Measurements from ENCODE around the gene HUNK.
A peak's percentile ranks its signal among the peaks of the same experiment; 100 is the strongest.
"Not testable (repeated sequence)": the region's sequence is repeated elsewhere in the genome, so short reads cannot be mapped to it uniquely, and the experiment has no call there.

HUNK gene

DNA sequence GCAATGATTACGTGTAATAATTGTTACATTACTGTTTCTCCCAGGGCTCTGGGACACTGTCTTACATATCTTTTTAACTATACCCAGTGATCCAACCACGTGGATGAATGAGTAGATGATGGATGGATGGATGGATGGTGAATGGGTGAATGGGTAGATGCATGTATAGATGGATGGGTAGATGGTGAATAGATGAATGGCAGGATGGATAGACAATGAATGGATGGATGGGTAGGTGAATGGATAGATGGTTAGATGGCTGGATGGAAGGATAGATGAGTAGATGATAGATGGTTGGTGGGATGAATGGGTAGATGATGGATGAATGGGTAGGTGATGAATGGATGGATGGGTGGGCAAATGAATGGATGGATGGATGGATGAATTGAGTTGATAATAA is 135.9 kb downstream of the HUNK start:
- DNase-seq: no peak

- no peak for DNase-seq
Measured at GRCh38 chr21:32009263-32009662, 136.4 kb downstream of the HUNK start.

GRCh38 chr21:32015461-32016139 is 142.8 kb downstream of the HUNK start:
- peak; percentile 1 for DNase-seq

- DNase-seq: no peak
Measured at GRCh38 chr21:32018381-32018780, 145.6 kb downstream of the HUNK start.

DNA sequence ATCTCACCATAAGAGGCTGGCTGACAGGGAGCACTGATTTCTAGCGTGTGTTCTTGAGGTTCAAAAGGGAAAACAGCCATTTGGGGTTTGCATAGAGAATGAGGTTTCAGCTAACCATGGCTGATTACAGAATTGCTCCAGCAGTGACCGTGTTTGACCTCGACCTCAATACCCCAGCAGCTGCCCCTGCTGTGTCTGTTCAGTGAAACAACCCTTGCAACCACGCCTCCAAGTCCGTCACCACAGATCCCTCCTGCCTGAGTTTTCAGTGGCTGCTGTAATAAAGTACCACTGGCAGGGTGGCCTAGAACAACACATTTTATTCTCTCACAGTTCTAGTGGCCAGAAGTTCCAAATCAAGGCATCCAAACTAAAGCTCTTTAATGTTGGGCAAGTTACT is 147.7 kb downstream of the HUNK start:
- DNase-seq: no peak

DNA sequence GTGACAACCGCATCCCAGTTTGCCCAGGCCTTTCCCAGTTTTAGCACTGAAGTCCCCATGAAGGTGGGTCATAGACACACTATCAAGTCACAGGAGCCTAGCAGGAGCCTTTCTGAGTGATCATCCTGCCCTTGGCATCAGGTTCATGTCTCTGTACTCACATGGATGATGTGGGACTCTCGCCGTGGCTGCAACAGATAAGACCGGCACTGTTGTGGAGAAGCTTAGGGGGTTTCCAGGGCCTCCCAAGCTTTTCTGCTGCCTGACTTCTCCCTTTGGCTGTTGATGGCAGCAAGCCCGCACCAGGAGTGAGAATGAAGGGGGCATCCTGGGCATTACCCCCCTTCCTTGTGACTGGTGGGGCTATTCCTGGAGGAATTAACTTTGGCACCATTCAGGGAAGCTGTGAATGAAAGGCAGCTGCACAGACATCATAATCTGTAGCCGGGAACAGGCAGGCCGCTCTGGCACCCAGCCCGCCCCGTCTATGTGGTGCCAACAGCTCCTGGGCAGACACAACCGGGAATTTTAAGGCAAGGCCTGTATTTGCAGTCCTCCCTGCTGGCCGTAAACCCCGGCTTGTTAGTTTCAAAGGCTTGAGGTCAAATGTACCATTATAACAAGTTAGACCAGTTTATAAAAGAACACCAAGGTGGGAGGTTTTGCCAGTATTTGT is 148.6 kb downstream of the HUNK start:
- DNase-seq: no peak

DNA sequence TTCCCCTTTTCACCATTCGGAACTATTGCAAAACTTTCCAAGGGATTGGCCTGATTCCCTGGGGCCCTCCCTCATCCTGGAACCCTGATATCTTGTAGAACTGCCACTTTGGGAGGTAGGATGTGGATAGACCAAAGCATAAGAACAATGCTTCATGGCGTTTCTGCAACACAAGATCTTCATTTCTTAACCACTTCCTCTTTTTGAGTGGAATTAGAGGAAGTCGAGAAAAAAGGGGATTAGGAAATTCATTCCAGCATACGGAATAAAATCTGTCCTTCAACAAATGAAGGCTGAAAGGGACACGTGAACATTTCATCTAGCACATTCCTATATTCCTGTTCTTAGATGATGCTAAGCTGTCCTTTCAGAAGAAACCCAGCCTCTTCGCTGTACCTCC is 149.3 kb downstream of the HUNK start:
- no peak for DNase-seq

DNA sequence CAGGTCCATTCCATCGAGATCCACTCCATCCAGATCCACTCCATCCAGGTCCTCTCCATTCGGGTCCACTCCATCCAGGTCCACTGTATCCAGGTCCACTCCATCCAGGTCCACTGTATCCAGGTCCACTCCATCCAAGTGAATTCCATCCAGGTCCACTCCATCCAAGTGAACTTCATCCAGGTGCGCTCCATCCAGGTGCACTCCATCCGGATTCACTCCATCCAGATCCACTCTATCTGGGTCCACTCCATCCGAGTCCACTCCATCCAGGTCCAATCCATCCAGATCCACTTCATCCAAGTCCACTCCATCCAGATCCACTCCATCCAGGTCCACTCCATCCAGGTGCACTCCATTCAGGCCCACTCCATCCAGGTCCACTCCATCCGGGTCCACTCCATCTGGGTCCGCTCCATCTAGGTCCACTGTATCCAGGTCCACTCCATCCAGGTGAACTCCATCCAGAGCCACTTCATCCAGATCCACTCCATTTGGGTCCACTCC is 157.4 kb downstream of the HUNK start:
- no peak for DNase-seq

GRCh38 chr21:32034850-32035249 is 162.0 kb downstream of the HUNK start:
- DNase-seq: no peak

- DNase-seq: no peak
Measured at GRCh38 chr21:32035617-32036016, 162.8 kb downstream of the HUNK start.

- DNase-seq: no peak
Measured at GRCh38 chr21:32036756-32037155, 163.9 kb downstream of the HUNK start.

- DNase-seq: not testable (repeated sequence)
Measured at GRCh38 chr21:32038751-32039150, 165.9 kb downstream of the HUNK start.

DNA sequence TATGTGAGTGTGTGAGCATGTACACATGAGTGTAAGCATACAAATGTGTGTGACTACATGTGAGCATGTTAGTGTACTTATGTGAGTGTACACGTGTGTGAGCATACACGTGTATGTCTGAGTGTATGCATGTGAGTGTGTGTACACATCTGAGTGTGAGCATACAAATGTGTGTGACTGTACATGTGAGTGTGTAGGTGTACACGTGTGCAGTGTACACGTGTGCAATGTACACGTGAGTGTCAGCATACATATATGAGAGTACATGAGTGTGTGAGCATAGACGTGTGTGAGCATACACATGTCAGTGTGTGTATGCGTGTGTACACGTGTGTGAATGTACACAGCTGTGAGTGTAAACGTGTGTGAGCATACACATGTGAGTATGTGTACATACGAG is 170.6 kb downstream of the HUNK start:
- DNase-seq: no peak

DNA sequence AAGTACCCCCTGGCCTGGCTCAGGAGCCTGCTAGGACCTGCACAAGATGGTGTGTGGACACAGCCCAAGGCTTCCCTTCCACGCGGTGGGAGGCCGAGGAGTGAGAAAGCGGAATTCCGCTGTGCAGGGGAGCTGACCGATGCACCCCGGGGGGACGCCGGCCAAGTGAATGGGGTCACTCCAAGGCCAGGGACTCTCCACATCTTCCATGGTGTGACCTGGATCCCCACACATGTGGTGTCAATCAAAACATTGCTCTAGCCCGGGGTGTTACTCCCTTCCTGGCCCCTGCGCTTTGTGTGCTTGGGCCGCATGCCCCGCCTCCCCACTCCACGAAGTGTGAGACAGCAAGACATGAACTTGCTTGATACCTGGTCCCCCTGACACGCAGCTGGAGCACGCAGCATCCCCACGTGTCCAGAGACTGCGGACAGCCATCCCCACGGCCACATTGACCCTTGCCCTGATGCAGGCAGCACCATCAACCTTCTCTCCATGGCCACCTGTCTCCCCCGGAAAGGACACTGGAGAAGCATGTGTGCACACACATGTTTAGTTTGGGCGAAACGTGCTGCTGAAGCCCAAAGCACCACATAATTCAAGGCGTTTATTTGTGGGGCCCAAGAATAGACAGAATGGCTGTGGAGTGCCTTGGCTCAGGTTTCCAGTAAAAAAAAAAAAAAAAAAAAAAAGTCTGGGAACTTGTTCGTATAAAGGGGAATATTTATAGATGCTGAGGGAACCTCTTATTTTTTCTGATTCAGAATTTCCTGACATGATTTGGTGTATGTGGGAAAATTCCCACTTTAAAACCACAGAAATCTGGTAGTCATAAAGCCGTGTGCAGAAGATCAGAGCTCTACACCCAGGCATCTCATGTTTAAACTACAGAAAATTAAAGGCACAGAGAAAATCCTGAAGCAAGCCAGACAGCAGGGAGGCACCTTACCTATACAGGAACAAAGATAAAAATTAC is 171.7 kb downstream of the HUNK start:
- DNase-seq: no peak

GRCh38 chr21:32046191-32046590 is 173.4 kb downstream of the HUNK start:
- DNase-seq: no peak

- DNase-seq: no peak
Measured at GRCh38 chr21:32048353-32048752, 175.5 kb downstream of the HUNK start.

Data from DMS79 (cell line).